Measurements from ENCODE around the gene CSNK2B. TPM values are rescaled to one million over a fixed set of nuclear protein-coding genes. Genes with fewer than 3 reads are reported as not detected.

Gene CSNK2B
- total and polyA plus RNA-seq, 10 of the 15 experiments (the other 5 are each of a cell fraction or from before 2014, with no cell fraction given): 56.3 to 405 (median 286) TPM

GRCh38 chr6:31717499-31718222 is 51.8 kb downstream of the CSNK2B start:
- H3K9me3 ChIP-seq (replicated peaks; ENCODE audit: control insufficient read depth, insufficient read depth, low read length): no peaks in the 10 kb centered on the region
- ChIA-PET SMC1A (ENCODE audit: uncharacterized antibody, unreplicated experiment) (interaction anchor here (1.0 kb wide), 1 partner anchor 52 kb away, joined by 3 read pairs; no protein-coding TSS in a partner anchor), POLR2A (no interaction called here), RAD21 (ENCODE audit: unreplicated experiment) (no interaction called here), CTCF (no interaction called here)
- ATAC-seq: peak; percentile 39; the same call in 1 of the 3 replicates
- H2AFZ ChIP-seq (ENCODE audit: control insufficient read depth, low read depth, low read length): no peak overlapping the region
- no peak overlapping the region for H3K4me2 ChIP-seq (ENCODE audit: control insufficient read depth, insufficient read depth)
- intact Hi-C loops (cut with micrococcal nuclease; ENCODE audit: unreplicated experiment) (no loop called here), in situ Hi-C loops (cut with MboI) (no loop called here)
- no peaks in the 10 kb centered on the region for H3K36me3 ChIP-seq (ENCODE audit: control insufficient read depth in 2 of 2, insufficient read depth in 2 of 2, low read length in 1 of 2)
- no peak overlapping the region for H3K4me3 ChIP-seq
- FAIRE-seq: no peak
- H3K9ac ChIP-seq (ENCODE audit: control insufficient read depth, insufficient read depth, low read length): no peak overlapping the region
- no peaks in the 10 kb centered on the region for H3K4me1 ChIP-seq (ENCODE audit: control insufficient read depth, insufficient read depth, low read length)
- 63% methylated on average over 10 of the region's 10 CpGs for WGBS (ENCODE audit: insufficient coverage, insufficient replicate concordance, low lambda C conversion rate, missing lambda C conversion rate)
- H3K27me3 ChIP-seq (replicated peaks in 1 of 2; ENCODE audit: control insufficient read depth in 2 of 2, insufficient read depth in 2 of 2, low read length in 1 of 2): peaks cover 0 to 2% of the 10 kb centered on the region in 2 experiments; a peak in 2 of 4 replicates
- no peak overlapping the region for H3K27ac ChIP-seq (ENCODE audit: control insufficient read depth, insufficient read depth)
- no peaks in the 10 kb centered on the region for H3K79me2 ChIP-seq (ENCODE audit: control insufficient read depth, insufficient read depth, low read length)
- no peak for TF ChIP-seq FOS (IDR thresholded peaks at IDR 0.05; ENCODE audit: borderline replicate concordance, extremely low read depth, insufficient read length)
- no peak for TF ChIP-seq BCL3 (IDR thresholded peaks at IDR 0.05; ENCODE audit: borderline replicate concordance, insufficient read depth, low read depth, low read length, poor library complexity, severe bottlenecking)
- TF ChIP-seq ATF3 (IDR thresholded peaks at IDR 0.05; ENCODE audit: borderline replicate concordance, extremely low read depth, low read depth, low read length): no peak
- TF ChIP-seq CHD1 (IDR thresholded peaks at IDR 0.05; ENCODE audit: low read depth, low read length): no peak
- no peak for TF ChIP-seq SREBF2 (IDR thresholded peaks at IDR 0.05; ENCODE audit: low read length)
- no peak for TF ChIP-seq POU2F2 (IDR thresholded peaks at IDR 0.05; ENCODE audit: borderline replicate concordance, low read depth, low read length)
- no peak for DNase-seq (ENCODE audit: low read depth, low spot score)
- BruUV-seq (replicated peaks): no TSS peak
- no peaks in the 10 kb centered on the region for H4K20me1 ChIP-seq (ENCODE audit: control insufficient read depth, insufficient read depth)
